ENCODE measurements around the gene RAD21L1.

RAD21L1 gene

GRCh38 chr20:1292620-1293019 lies 66.8 kb downstream of the RAD21L1 start:
- TF ChIP-seq, protein P1, sequence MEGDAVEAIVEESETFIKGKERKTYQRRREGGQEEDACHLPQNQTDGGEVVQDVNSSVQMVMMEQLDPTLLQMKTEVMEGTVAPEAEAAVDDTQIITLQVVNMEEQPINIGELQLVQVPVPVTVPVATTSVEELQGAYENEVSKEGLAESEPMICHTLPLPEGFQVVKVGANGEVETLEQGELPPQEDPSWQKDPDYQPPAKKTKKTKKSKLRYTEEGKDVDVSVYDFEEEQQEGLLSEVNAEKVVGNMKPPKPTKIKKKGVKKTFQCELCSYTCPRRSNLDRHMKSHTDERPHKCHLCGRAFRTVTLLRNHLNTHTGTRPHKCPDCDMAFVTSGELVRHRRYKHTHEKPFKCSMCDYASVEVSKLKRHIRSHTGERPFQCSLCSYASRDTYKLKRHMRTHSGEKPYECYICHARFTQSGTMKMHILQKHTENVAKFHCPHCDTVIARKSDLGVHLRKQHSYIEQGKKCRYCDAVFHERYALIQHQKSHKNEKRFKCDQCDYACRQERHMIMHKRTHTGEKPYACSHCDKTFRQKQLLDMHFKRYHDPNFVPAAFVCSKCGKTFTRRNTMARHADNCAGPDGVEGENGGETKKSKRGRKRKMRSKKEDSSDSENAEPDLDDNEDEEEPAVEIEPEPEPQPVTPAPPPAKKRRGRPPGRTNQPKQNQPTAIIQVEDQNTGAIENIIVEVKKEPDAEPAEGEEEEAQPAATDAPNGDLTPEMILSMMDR (IDR thresholded peaks at IDR 0.05; ENCODE audit: low read depth, low read length) = no peak
- no peak for DNase-seq (ENCODE audit: extremely low read depth, low read depth)

DNA sequence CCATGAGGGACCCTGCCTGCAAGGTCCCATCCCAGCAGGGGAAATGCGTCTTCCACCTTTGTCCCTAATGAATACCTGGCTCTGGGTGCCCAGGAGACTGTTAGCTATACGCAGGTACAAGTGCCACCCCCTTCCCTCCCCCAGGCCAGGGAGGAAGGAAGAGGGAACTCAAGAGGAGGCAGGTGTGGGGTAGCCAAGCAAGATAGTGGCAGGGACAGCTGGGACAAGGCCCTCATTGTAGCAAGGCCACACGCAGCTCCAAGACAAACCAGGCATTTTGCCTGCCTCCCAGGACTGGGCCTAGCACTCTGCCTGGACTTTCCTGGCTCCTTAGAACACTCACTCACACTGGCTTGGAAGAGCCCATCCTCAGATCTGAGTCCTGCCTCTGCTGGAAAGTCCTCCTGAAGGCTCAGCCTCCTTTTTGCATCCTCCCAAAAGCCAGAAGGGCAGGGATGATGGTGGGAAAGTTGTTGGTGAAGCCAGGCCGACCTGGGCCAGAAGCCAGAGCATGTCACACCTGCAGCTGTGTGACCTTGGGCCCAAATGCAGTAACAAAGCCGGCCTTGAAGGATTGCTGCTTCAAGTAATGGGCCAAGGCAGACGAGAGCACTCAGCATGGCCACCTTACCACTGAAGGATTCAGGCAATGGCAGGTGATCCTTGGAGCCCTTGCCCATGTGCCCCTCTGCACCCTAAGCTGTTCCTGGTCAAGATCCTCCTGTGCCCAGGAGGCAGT lies 68.0 kb downstream of the RAD21L1 start:
- DNase-seq (ENCODE audit: extremely low read depth, low read depth) = no peak
- TF ChIP-seq, protein P1 (IDR thresholded peaks at IDR 0.05; ENCODE audit: low read depth, low read length) = no peak

DNA sequence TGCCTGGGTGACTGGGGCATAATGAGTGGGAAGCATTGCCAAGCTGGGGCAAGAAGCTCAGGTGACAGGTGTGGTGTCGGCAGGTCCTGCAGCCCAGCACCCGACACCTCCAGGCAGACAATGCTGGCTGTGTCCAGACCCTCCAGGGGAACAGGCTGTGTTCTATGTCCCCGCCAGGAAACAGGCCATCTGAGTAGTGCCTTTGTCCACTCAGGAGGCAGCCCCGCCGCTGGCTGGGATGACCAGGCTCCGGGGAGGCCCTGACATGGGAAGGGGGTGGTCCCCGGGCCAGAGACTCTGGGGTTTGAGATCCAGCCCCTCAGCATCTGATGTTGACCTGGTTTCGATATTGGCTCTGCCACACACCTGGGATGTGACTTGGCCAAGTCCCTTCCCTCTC lies 68.7 kb downstream of the RAD21L1 start:
- no peak for DNase-seq (ENCODE audit: extremely low read depth, low read depth)
- TF ChIP-seq, protein P1 (IDR thresholded peaks at IDR 0.05; ENCODE audit: low read depth, low read length) = no peak

DNA sequence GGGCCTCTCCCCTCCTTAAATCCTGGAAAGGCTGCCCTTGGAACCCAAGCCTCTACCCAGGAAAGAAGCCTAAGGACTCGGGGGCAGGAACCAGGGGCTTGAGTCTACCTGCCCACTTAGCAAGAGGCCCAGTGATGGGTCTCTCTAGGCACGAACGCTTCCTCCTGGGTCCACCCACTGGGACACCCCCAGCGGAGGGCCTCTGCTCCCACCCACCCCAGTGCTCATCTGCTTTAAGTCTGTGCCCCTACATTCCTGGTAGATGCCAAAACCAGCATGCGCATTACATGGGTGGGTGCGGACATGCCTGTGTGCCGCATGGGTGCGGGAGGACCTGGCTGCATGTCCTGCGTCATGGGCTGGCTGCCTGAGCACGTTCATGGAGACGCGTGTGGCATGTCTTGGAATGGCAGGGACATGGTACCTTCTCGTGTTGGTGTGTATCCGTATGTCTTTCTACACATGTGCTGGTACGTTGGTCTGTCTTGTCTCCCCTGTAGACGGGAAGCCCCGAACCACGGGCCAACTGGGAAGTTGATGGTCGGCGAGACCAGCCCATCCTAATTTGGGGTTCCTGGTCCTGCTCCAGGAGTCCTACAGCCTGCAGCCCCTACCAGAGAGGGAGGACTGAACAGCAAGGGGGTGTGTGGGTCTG lies 69.6 kb downstream of the RAD21L1 start:
- DNase-seq (ENCODE audit: extremely low read depth, low read depth) = no peak
- TF ChIP-seq, protein P1 (IDR thresholded peaks at IDR 0.05; ENCODE audit: low read depth, low read length) = no peak

DNA sequence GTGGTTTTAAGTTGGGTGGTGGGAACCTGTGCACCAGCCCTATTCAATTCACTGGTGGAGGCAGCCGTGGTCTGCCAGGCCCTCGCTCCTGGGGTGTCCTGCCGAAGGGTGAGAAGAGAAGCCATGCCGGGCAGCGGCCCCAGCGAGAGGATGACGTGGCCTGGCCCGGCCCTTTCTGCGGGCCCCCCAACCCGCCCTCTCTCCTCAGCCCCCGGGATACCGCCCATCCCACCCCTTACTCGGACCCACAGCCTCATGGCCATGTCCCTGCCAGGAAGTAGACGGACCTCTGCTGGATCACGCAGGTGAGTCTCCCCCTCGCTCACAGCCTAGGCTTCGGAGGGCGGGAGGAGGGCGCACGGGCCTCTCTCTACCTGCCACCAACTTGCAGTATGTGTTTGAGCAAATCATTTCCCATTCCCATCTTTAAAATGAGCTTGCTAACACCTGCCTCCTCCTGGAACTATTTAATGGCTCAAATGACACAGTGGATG lies 70.3 kb downstream of the RAD21L1 start:
- TF ChIP-seq, protein P1 (IDR thresholded peaks at IDR 0.05; ENCODE audit: low read depth, low read length) = no peak

DNA sequence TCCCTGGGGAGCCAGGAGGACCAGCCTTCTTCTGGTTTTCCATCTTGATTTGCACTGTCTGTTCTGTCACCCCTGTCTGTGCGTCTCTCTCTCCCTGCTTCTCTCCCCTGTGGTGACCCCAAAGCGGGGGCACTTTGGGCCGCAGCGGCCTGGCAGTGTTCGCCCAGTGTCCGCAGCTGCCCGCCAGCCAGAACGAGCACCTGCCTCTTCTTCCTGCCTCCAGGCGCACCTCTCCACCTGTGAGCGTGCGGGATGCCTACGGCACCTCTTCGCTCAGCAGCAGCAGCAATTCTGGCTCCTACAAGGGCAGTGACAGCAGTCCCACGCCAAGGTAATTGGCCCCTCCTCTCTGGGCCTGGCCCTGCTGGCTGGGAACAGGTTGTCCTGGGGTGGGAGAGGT lies 71.1 kb downstream of the RAD21L1 start:
- TF ChIP-seq, protein P1 (IDR thresholded peaks at IDR 0.05; ENCODE audit: low read depth, low read length) = no peak
- DNase-seq (ENCODE audit: extremely low read depth, low read depth) = no peak

More for the DNA sequence above, 70.3 kb downstream of the RAD21L1 start:
- DNase-seq (ENCODE audit: extremely low read depth, low read depth) = no peak

GRCh38 chr20:1297486-1297885 lies 71.6 kb downstream of the RAD21L1 start:
- no peak for DNase-seq (ENCODE audit: extremely low read depth, low read depth)
- TF ChIP-seq, protein P1 (IDR thresholded peaks at IDR 0.05; ENCODE audit: low read depth, low read length) = no peak

Measured in AG09319 (cell line).